Measurements from ENCODE around the gene CDK18. TPM values are rescaled to one million over a fixed set of nuclear protein-coding genes. Genes with fewer than 3 reads are reported as not detected.

The CDK18 gene
- total RNA-seq, 2 donors from 2014 or later = 58.1 to 88.7 TPM

DNA sequence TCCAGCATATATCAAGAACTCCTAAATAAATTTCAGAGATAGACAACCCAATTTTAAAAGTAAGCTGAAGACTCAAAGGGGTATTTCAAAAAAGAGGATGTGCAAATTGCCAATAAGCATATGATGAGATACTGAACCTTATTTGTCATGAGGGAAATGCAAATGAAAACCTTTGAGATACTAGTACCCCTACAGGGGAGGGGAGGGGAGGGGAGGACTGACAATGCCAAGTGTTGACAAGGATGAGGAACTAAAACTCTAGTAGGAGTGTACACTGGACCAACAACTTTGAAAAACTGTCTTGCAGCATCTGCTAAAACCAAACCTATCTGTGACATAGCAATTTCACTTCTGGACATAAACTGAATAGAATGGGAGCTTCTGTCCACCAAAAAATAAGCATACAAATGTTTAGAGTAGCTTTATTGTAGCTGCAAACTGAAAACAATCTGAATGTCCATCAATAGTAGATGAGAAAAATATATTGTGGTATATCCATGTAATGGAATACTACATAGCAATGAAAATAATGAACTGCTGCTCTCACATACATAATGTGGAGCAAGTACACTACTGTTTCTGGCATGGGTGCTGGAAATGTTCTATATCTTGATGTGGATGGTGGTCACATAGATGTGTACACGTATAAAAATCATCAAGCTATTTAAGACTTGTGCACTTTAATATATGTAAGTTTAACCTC, 57.2 kb downstream of the CDK18 start:
- DNase-seq = no peak
- Histone ChIP-seq H3K27me3 (ENCODE audit: control insufficient read depth, insufficient read depth, low read length, poor library complexity, severe bottlenecking) (peaks cover 51% of the 10 kb centered on the region), H3K9ac (ENCODE audit: extremely low read depth, low read length, poor library complexity, severe bottlenecking) (no peak overlapping the region), H3K4me3 (ENCODE audit: low read length) (no peak overlapping the region), H3K27ac (ENCODE audit: low read depth, low read length) (no peak overlapping the region), H3K9me3 (ENCODE audit: control insufficient read depth, low read length) (peaks cover 25% of the 10 kb centered on the region), H3K36me3 (ENCODE audit: control insufficient read depth, insufficient read depth, low read length) (no peaks in the 10 kb centered on the region), H3K4me1 (ENCODE audit: control insufficient read depth, insufficient read depth, low read length) (no peaks in the 10 kb centered on the region)
- TF ChIP-seq, protein P1, sequence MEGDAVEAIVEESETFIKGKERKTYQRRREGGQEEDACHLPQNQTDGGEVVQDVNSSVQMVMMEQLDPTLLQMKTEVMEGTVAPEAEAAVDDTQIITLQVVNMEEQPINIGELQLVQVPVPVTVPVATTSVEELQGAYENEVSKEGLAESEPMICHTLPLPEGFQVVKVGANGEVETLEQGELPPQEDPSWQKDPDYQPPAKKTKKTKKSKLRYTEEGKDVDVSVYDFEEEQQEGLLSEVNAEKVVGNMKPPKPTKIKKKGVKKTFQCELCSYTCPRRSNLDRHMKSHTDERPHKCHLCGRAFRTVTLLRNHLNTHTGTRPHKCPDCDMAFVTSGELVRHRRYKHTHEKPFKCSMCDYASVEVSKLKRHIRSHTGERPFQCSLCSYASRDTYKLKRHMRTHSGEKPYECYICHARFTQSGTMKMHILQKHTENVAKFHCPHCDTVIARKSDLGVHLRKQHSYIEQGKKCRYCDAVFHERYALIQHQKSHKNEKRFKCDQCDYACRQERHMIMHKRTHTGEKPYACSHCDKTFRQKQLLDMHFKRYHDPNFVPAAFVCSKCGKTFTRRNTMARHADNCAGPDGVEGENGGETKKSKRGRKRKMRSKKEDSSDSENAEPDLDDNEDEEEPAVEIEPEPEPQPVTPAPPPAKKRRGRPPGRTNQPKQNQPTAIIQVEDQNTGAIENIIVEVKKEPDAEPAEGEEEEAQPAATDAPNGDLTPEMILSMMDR (conservative IDR thresholded peaks at IDR 0.05) = no peak
- H3K4me3 Mint-ChIP-seq = no peak overlapping the region
- H3K4me1 Mint-ChIP-seq = no peaks in the 10 kb centered on the region
- H3K27me3 Mint-ChIP-seq (ENCODE audit: insufficient read depth) = peaks cover 38% of the 10 kb centered on the region
- peaks cover 33% of the 10 kb centered on the region for H3K9me3 Mint-ChIP-seq
- H3K36me3 Mint-ChIP-seq (ENCODE audit: low read depth) = no peaks in the 10 kb centered on the region
- 86% methylated on average over 1 of the region's 1 CpG; no CpG with 5 or more reads in 1 of the 2 experiments for WGBS, 2 experiments (ENCODE audit: insufficient coverage in 1 of 2, insufficient read length in 1 of 2)
- H3K27ac Mint-ChIP-seq = no peak overlapping the region

DNA sequence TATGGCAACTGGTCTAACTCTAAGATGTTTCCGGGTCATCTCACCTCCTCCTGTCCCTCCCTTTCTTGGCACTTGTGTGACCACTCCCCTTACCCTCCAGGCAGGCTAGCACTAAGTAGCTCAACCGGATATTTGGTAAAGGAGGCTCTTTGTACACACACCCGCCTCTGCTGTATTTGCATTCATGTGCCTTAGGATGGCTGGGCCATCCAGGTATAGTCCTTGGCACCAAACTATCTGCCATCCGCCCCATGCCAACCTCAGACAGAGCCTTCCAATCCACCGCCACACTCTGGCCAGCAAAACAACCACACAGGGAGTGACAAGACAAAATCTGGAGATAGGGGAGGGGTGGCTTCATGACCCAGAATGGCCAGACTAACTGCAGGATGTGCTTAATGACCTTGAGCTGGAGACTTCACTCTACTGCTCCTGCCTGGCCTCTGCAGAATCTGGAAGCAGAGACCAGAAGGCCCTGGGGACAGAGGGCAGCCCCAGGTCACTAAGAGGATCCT, 59.5 kb downstream of the CDK18 start:
- H3K9ac ChIP-seq (ENCODE audit: extremely low read depth, low read length, poor library complexity, severe bottlenecking) = no peak overlapping the region
- H3K4me1 ChIP-seq (ENCODE audit: control insufficient read depth, insufficient read depth, low read length) = no peaks in the 10 kb centered on the region
- TF ChIP-seq, protein P1 (conservative IDR thresholded peaks at IDR 0.05) = no peak
- no peaks in the 10 kb centered on the region for H3K36me3 Mint-ChIP-seq (ENCODE audit: low read depth)
- H3K36me3 ChIP-seq (ENCODE audit: control insufficient read depth, insufficient read depth, low read length) = no peaks in the 10 kb centered on the region
- H3K27me3 Mint-ChIP-seq (ENCODE audit: insufficient read depth) = peaks cover 54% of the 10 kb centered on the region
- peaks cover 33% of the 10 kb centered on the region for H3K9me3 Mint-ChIP-seq
- no peaks in the 10 kb centered on the region for H3K4me1 Mint-ChIP-seq
- no peak overlapping the region for H3K4me3 Mint-ChIP-seq
- H3K9me3 ChIP-seq (ENCODE audit: control insufficient read depth, low read length) = peaks cover 25% of the 10 kb centered on the region
- no peak overlapping the region for H3K4me3 ChIP-seq (ENCODE audit: low read length)
- peak; percentile 49 for DNase-seq
- 81% methylated on average over 2 to 5 of the region's 5 CpGs for WGBS, 2 experiments (ENCODE audit: insufficient coverage in 1 of 2, insufficient read length in 1 of 2)
- H3K27ac Mint-ChIP-seq = no peak overlapping the region
- peaks cover 55% of the 10 kb centered on the region for H3K27me3 ChIP-seq (ENCODE audit: control insufficient read depth, insufficient read depth, low read length, poor library complexity, severe bottlenecking)
- H3K27ac ChIP-seq (ENCODE audit: low read depth, low read length) = no peak overlapping the region

DNA sequence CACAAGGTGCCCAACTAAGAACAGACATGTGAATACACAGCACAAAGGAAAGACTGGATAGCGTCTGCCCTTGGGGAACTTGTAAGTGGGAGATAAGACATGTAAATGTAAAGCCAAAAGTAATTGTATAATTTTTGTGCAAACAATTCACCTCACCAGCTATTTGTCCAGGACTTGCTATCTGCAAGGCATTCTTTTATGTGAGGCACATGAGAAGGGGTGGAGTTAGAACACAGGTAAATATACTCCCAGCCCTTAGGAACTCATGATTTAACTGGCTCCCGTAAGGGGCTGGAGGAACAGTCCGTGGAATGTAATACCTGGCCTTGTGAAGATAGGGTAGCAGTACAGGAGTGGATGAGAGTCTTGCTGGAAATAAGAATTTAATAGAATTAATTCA, 61.3 kb downstream of the CDK18 start:
- WGBS, 2 experiments (ENCODE audit: insufficient coverage in 1 of 2, insufficient read length in 1 of 2) = 80 to 92% methylated on average over 2 to 3 of the region's 3 CpGs
- H3K27ac Mint-ChIP-seq = no peak overlapping the region

More for the DNA sequence above, 61.3 kb downstream of the CDK18 start:
- no peaks in the 10 kb centered on the region for H3K4me1 ChIP-seq (ENCODE audit: control insufficient read depth, insufficient read depth, low read length)
- Mint-ChIP-seq H3K36me3 (ENCODE audit: low read depth) (no peaks in the 10 kb centered on the region), H3K9me3 (peaks cover 18% of the 10 kb centered on the region), H3K4me1 (no peaks in the 10 kb centered on the region), H3K4me3 (no peak overlapping the region), H3K27me3 (ENCODE audit: insufficient read depth) (peaks cover 63% of the 10 kb centered on the region)
- H3K9ac ChIP-seq (ENCODE audit: extremely low read depth, low read length, poor library complexity, severe bottlenecking) = no peak overlapping the region
- no peak overlapping the region for H3K4me3 ChIP-seq (ENCODE audit: low read length)
- no peak overlapping the region for H3K27ac ChIP-seq (ENCODE audit: low read depth, low read length)
- TF ChIP-seq, protein P1 (conservative IDR thresholded peaks at IDR 0.05) = no peak
- peaks cover 71% of the 10 kb centered on the region for H3K27me3 ChIP-seq (ENCODE audit: control insufficient read depth, insufficient read depth, low read length, poor library complexity, severe bottlenecking)
- H3K9me3 ChIP-seq (ENCODE audit: control insufficient read depth, low read length) = peaks cover 11% of the 10 kb centered on the region
- H3K36me3 ChIP-seq (ENCODE audit: control insufficient read depth, insufficient read depth, low read length) = no peaks in the 10 kb centered on the region
- DNase-seq = no peak
